Measurements from ENCODE around the gene CD2AP.

- TF ChIP-seq EZH2 (IDR thresholded peaks at IDR 0.05; ENCODE audit: insufficient read depth, poor library complexity, severe bottlenecking) (no peak), EZH2phosphoT487 (IDR thresholded peaks at IDR 0.05; ENCODE audit: insufficient read depth, low read depth) (no peak)
Observed at GRCh38 chr6:47453372-47453936, 24.1 kb upstream of the CD2AP start.
